Raji (cell line): ENCODE data around the gene MN1.

Source experiments
- POLR2A ChIP-seq: IDR thresholded peaks from 2 replicates; pipeline ENCODE4 v1.6.1; 2011; ENCODE audit warnings: low read depth, low read length, control low read depth; ENCODE audit not compliant: insufficient read depth

The MN1 gene

DNA sequence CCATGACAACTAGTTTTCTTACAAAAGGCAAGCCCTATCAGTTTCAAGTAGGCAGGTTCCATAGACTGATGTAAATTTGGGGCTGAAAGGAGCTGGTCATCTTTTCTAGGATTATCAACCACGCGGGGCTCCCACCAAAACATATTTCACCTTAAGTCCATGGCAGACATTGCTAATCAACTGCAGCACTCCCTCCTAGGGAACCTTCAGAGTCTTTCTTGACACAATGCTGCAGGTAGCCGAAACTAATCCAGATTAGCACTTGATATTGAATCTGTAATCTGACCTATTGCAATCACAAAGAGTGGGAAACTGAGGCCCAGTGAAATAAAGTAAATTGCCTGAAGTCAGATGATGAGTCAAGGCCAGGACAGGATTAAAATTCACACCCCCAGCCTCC is 32.5 kb downstream of the MN1 start:
- no peak for TF ChIP-seq POLR2A

DNA sequence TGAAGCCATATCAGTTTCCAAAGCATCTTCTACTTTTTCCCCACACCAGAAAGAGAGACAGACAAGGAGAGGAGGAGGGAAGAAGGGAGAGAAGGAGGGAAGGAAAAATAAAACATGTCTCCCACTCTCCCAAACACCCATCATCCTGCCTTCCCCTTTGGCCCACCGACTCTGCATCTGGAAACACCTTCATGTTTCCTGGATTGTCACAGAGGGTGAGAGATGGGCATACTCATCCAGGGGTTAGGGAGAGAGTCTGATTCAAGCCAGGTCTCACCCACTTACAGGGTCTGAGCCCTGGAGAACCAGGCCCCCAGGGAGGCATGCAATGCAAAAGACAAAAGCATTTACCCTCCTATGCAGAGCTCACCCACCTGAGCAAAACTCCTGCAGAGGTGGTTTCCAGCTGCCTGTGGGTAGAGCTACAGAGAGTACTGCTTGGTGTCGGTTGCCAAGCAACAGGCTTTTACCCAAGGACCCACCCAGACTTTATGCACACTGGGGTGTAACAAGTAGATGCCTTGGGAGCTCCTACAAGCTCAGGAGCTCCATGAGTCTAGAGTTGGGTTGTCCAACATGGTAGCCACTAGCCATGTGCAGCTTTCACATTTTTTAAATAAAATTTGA is 33.4 kb downstream of the MN1 start:
- TF ChIP-seq POLR2A, result no peak

DNA sequence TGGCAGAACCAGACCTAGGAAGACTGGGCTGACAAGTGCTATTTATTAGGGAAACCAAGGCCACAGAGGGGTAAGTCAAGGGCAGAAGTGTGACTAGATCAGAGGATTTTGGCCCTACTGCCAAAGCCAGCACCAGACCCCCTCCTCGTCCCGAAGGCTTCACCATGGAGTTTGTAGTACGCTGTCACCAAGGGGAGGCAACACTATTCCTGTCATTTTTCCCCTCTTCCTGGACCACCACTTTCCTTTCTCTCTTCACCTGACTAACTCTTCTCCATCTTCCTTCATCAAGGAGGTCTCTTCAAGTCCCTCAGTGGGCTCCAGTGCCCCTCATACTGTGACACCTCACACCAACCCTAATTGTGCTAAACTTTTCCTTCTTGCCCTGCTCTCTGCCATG is 34.9 kb downstream of the MN1 start:
- TF ChIP-seq POLR2A, result no peak

DNA sequence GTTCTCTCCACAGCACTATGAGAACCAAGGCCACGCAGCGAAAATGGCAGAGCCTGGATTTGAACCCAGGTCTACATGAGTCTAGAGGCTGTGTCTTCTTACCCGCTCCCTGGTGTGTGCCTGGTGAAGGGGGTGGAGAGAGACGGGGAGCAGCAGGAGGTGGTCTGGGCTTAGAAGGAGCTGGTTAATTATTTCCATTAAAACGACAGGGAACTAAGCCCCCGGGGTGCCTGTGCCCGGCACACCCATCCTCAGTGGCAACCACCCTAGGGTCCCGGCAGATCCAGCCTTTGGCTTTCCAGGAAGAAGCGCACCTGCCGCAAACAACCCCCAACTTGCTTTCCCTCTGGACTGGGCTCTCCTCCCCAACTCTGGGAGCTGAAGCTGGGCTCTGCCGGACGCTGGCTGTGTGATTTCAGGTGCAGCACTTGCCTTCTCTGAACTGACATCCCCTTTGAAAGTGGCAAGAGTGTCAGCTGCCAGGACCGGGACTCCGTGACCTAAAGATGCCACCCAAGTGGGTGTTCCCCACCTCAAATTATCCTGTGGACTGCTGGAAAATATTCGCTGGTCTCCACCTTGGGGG is 35.8 kb downstream of the MN1 start:
- TF ChIP-seq POLR2A, result no peak

DNA sequence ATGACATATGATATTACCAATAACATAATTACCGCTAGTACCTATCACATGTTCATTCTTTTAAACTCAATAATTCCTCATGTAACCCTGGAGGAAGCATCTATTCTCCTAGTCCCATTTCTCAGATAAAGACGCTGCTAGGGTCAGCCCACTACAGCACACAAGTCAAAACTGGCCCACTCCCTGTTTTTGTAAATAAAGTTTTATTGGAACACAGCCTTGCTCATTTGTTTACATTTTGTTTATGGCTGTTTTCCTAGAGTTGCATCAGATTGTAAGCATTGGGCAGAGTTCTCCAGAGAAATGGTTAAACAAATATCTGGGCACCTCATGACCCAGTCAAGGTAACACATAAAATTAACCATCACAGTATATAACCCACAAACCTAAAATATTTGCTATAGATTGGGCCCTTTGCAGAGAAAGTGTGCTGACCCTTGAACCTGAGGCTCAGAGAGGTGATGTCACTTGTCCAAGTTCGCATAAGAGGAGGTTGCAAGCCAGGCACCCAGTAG is 36.8 kb downstream of the MN1 start:
- no peak for TF ChIP-seq POLR2A

DNA sequence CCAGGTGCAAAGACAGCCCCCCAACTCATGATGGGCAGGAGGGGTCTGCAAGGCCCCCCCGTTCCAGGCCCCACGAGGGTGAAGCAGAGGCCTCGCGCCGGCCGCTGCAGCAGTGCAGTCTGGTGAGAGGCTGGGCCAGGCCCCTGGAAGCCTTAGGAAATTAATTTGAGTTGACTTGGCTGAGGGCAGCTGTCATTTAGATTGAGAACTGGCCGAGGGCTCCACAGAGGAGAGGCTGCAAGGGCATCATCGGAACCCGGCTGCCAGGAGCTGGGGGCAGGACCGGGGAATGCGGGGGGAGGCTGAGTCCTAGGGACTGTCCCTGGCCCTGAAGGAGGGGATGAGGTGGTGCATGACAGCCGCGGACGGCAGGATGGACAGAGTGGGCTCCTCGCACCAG is 39.9 kb downstream of the MN1 start:
- no peak for TF ChIP-seq POLR2A

DNA sequence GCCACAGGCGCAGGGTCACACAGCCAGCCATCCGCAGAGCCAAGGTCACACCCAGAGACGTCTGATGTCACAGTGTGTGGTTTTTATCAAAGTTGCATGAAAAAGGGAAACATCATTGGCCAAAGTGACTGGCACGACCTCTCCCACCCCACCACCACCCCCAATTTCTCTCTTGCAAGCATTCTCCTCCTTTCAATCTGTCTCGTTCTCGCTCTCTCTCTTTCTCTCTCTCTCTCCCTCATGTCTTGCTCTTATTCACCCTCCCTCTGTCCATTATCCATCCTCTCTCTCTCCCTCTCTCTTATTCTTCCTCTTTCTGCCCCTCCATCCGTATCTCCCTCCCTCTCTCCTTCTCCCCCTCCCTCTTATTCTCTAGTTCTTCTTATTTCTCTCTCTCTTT is 40.6 kb downstream of the MN1 start:
- no peak for TF ChIP-seq POLR2A

DNA sequence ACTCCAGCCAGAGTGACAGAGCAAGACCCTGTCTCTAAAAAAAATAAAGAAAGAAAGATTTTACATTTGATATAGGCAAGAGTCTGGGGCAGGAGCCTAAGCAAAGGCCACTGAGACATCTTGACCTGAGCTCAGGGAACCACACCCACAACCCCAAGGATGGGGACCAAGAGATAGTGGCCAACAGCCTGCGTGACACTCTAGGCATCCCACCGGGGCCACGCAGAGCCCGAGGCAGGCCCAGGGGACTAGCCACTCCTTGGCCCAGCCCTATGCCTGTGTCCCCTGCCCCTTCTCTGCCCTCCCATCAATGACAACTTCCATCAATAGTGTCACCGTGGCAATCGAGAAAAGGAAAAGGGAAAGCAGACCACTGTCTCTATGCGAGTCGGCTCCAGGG is 41.1 kb downstream of the MN1 start:
- TF ChIP-seq POLR2A, result no peak

DNA sequence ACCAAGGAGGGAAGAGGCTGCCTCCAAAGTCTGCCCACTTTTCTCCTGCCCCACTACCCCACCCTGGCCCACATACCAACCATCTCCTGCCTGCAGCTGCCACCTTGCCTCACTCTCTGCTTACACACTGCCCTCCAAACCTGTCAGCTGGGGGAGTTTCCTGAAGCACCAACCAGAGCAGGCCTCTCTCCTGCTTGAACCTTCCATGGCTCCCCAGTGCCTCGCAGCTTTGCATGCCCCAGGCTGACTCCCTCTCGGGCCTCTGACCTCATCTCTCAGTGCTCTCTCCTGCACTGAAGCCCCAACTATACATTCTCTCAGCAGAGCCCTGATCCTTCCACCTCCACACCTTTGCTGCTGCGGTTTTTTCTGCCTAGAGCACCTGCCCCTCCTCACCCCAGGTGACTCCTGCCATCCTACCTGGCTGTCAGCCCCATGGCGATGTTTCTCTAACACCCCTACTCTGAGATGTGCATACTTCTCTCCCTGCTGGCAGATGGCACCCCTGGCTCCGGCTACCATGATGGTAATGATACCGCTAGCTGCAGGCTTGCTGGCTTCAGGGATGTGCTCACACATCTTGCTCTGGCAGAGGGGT is 43.5 kb downstream of the MN1 start:
- no peak for TF ChIP-seq POLR2A

DNA sequence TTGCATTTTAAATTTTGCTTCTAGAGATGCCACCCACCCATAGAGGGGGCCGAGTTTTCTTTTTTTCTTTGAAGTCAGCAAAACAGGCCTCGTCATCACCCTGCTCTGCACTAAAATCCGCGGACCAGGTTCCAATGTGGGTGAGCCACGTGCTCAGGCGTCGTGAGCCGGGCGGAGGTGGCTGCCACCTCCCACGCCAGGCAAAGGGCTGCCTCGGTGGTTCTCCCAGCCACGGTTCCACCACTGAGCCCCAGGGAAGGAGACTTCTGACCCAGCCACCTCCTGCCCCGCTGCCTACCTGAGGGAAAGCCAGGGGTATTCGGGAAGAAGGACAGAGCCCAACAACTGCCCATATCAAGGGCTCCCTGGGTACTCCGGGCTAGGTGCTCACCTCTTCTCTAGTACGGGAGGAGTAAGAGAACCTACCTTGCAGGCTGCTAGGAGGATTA is 45.3 kb downstream of the MN1 start:
- no peak for TF ChIP-seq POLR2A

DNA sequence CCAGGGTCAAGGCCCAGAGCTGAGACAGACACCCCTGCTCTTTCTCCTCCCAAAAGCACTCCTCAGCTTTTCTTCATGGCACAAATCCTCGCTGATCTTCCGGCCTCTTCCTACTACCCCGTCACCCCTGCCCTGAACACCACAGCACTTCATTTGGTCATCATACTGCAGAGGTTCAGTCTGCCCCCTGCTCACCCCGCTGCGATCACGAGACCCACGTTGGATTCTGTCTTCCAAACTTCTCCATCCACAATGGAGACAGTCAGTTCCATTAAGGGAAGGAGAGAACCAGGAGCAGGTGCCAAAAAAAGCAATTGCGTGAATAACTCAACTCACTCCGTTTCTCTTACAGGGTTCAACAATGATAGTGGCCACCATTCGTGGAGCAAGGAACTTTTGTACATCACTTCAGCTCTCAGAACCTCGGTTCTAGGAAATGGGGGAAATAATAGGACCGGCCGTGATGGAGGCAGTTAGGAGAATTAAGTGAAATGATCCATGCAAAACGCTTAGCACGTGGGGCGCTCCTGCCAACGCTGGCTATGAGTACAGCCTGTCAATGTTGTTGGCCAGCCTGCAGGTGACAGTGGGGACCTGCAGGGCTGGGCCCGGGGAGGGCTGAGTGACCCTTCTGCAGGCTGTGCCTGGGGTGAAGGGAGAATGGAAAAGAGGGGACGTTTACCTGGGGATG is 45.9 kb downstream of the MN1 start:
- TF ChIP-seq POLR2A, result no peak

DNA sequence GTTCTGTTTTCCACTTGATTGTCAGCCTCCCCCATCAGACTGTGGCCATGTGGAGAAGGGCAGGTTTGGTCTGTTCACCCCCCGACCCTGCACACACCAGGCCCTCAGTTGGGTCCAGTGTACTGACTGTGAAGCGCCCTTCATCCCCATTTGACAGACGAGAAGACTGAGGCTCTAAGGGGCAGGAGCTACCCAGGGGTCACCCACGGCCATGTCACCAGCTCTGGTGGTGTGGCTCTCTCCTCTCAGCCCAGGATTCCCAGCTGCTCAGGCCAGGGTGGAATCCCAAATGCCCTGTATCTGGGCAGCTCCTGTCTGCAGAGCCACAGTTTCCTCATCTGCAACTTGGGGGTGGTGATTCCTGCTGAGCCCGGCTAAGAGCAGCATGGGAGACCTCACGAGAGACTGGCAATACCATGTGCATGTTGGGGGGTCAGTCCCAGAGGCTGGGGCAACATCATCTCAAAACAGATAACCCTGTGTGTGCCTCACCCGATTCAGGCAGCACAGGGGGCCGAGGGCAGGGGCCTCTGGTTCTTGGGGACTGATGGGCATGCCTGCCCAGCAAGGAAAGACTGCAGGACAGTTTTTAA is 46.6 kb downstream of the MN1 start:
- no peak for TF ChIP-seq POLR2A

DNA sequence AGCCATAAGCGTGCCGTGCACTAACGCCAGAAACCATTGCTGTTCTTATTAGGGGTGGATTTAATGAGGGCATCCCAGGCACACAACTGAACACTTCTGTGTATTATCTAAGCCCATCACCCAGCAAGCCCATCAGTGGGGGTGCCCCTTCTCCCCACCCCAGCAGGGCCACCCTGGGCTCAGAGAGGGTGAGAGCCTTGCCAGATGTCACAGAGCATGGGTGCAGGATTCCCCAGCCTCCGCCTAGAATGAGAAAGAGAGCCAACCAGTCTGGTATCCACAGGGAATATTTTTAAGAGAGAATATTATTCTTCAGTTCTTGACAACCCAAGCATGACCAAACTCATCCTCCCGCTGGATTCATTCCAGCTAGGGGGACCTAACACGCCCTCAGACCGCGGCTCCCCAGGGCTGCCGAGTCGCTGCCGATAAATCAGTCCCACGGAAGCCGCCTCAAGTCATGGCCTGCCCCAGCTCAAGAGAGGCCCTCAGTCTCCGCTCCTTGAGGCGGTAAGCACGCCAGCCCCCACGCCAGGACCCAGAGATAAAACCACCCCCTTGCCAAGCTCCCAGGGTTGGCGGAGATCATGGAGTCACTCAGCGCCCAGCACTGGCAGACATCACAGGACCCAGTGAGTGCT is 47.2 kb downstream of the MN1 start:
- no peak for TF ChIP-seq POLR2A

DNA sequence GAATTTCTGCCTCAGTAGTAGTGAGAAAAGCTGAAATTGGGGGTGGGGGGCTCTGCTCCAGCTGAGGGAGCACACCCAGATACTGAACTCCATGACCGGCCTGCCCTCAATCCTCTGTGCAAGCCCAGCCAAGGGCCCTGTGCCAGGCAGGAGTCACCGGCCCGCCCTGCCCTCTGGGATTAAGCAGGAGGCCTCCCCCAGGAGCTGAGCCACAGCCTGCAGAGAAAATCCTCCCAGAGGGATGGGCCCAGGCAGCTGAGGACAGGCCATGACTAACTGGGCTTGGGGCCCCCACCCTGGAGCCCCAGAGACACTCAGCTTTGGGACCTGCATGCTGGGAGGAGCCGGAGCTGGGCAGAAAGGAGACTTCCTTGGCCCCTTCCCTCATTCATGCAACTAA is 48.8 kb downstream of the MN1 start:
- TF ChIP-seq POLR2A, result no peak

DNA sequence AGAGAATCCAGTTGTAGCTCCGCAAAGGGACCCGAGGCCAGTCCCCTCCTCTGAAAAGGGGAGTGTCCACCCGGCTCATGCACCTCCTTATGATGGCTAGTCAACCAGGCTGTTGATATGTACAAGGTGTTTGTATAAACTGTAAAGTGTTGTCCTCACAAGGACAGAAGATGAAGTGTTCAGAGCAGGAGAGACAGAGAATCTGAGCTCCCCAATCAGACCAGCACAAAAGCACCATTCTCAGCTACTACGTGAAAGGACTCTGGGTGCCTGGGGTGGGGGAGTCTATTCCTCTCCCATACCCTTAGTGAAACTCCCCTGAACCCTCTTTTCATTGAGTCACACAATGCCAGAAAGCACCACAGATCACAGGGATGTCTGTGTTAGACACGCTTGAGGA is 49.4 kb downstream of the MN1 start:
- no peak for TF ChIP-seq POLR2A

DNA sequence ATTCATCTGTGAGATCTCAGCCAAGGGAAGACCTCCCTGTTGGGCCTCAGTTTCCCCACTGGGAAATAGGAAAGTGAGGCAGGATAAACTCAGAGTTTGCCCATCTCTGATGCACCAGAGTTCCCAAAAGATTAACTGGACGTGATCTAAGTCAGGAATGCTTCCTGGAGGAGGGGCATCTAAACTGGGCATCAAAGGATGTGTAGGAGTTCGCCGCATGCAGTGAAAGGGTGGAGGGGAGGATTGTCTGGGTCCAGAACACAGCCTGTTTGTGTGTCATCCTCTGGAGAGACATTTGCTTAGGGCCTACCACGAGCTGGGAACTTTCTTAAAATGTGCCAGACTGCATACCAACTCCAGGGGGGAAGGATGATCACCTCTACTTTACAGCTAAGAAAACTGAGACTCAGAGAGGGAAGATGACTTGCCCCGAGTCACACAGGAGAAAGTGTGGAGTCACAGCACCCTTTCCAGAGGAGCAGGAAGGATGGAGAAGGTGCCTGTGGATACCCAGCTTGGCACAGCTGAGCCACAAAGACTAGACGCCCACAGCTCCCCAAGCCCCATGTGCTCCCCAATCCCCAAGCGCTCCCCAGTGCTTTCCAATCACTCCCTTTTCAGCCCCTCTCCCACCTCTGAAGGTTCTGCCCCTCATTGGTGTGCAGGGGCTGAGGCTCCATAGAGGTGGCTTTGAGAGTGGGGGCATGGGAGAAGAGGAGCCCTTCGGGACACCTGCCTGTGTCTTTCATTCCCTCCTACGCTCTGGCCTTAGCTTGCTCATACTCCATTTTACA is 50.1 kb downstream of the MN1 start:
- TF ChIP-seq POLR2A, result no peak
